NCI-H2171 treated with DMSO at 0.1 percent for 48 hours (cell line): ENCODE measurements around the gene RBL1.
A peak's percentile ranks its signal among the peaks of the same experiment; 100 is the strongest.
"Not testable (repeated sequence)": the region's sequence is repeated elsewhere in the genome, so short reads cannot be mapped to it uniquely, and the experiment has no call there.

Experiments
- DNase-seq: peaks from one replicate; lab custom pipeline; 2025; lab: John Stamatoyannopoulos, UW

The RBL1 gene

GRCh38 chr20:36992802-36993334 lies 102.9 kb downstream of the RBL1 start:
- peak; percentile 5 for DNase-seq

- DNase-seq = no peak
Measured at GRCh38 chr20:36991703-36992102, 104.1 kb downstream of the RBL1 start.

DNA sequence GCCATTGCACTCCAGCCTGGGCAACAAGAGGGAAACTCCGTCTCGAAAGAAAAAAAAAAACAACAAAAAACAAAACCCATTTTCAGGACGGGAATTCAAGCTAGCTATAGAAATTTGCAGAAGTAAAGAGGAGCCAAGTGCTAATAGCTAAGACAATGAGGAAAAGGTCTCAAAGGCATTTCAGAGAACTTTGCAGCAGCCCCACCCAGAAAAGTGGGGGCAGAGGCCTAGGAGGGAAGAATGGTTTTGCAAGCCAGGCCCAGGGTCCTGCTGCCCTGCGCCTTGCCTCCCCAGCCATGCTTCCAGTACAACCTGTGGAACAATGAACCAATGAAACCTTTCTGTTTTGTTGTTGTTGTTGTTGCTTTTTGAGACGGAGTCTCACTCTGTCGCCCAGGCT lies 106.0 kb downstream of the RBL1 start:
- no peak for DNase-seq

- peak; percentile 80 for DNase-seq
Measured at GRCh38 chr20:36988494-36988966, 107.3 kb downstream of the RBL1 start.

DNA sequence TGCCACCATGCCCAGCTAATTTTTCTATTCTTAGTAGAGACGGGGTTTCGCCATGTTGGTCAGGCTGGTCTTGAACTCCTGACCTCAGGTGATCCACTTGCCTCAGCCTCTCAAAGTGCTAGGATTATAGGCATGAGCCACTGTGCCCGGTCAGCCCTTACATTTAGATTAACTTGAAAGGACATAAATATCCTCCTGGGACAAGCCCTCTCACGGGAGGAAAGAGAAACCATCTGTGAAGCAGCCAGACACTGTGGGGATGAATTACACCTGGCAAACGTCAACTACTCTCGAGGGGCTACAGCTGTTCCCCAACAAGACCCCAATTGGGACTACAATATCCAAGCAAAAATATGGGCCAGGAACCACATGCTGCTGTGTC lies 111.5 kb downstream of the RBL1 start:
- peak; percentile 92 for DNase-seq

DNA sequence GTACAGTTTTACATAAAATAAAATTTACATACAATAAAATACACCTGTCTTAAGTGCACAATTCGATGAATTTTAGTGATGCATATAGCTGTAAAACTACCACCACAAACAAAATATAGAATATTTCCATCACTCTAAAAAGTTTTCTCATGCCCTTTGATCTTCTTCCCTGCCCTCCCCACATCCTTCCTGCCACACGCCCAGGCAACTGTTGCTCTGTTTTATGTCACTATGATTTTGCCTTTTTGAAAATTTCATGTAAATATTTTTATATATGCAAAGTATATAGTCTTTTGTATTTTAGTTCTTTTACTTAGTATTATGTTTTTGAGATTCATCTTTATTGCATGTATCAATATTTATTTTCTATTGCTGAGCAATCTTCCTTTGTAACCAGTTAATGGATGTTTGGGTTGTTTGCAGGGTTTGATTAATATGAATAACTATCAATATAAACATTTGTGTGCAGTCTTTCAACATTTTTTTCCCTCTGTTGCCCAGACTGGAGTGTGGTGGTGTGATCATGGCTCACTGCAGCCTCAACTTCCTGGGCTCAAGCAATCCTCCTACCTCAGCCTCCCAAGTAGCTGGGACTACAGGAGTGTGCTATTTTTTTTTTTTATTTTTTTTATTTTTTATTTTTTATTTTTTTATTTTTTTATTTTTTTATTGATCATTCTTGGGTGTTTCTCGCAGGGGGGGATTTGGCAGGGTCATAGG lies 120.5 kb downstream of the RBL1 start:
- DNase-seq = no peak

- no peak for DNase-seq
Measured at GRCh38 chr20:36974660-36975059, 121.1 kb downstream of the RBL1 start.

DNA sequence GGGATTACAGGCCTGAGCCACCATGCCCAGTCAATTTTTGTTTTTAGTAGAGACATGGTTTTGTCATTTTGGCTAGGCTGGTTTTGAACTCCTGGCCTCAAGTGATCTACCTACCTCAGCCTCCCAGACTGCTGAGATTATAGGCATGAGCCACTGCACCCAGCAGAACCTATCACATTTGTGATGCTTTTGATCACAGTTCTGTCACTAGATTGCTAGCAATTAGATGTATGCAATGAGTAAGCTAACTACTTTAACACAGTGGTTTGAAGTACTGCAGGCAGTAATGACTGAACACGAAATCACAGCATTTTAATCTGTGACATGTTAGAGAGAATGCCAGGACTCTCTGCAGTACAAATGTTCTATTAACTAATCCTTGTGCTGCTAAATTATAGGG lies 124.7 kb downstream of the RBL1 start:
- no peak for DNase-seq

DNA sequence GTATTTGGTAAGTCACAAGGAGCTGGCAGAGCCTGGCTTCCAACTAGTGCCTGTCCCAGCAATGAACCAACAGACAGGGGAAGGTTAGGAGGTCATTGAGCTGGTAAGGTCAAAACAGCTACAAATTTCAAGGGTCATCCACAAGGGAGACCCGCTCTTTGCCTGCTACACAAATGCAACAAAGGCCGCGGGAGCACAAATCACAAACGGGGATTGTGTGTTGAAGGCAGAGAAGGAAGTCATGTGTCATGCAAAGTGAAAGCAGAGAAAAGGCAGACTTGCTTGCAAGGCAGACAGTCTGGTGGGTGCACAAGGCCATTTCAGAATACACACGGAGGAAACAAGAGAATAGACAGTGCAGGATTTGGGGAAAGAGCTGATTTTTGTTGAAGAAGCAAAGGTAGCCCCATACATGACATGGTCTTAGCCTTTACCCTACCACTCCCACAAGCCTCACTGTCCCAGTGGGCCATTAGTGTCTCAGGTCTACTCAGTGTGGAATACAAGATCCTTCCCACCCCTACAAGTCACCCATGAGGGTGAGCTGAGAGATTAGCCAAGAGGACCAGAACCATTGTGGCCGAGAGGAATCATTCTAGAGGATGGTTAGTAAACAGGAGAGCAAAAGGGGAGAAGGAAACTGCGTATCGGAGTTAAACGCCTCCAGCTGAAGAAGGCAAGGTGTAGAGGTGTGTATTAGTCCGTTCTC lies 126.2 kb downstream of the RBL1 start:
- no peak for DNase-seq

DNA sequence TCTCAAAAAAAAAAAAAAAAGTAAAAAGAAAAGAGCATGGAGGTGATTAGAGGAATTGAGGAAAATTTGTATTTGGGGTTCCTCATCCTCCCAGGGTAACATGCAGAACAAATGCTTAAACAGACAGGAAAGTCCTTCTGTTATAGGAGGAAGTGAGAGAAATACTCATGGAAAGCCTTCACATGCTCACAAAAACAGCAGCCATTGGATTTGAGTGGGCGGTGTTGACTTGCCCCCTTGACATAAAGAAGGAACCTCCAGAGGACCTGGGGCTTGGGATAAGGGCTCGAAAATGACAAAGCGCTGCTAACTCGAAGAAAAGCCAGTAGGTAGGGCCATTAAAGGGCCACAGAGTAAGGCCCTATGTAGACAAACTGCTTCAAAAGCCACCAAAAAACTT lies 126.7 kb downstream of the RBL1 start:
- DNase-seq = no peak

DNA sequence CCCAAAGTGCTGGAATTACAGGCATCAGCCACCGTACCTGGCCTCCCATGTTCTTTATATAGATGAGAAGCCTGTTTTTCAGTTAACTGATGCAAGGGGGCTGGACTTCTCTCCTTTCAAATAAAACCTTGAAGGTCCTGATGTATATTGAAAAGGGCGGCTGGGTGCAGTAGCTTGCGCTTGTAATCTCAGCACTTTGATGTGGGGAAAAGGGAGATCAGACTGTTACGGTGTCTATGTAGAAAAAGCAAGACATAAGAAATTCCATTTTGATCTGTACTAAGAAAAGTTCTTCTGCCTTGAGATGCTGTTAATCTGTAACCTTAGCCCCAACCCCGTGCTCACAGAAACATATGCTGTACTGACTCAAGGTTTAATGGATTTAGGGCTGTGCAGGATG lies 128.2 kb downstream of the RBL1 start:
- DNase-seq = no peak

DNA sequence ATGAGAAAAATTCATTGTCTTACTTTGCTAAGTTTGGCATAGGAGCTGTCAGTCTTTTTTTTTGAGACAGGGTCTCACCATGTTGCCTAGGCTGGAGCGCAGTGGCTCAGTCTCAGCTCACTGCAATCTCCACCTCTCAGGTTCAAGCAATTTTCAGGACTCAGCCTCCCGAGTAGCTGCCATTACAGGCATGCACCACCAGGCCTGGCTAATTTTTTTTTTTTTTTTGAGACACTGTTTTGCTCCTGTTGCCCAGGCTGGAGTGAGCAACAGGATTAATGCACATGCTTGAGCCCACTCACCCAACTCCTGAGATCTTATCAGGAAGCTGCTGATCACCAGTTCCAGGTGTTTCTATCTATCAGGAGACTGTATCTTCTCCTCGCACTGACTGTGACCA lies 128.8 kb downstream of the RBL1 start:
- DNase-seq = not testable (repeated sequence)

DNA sequence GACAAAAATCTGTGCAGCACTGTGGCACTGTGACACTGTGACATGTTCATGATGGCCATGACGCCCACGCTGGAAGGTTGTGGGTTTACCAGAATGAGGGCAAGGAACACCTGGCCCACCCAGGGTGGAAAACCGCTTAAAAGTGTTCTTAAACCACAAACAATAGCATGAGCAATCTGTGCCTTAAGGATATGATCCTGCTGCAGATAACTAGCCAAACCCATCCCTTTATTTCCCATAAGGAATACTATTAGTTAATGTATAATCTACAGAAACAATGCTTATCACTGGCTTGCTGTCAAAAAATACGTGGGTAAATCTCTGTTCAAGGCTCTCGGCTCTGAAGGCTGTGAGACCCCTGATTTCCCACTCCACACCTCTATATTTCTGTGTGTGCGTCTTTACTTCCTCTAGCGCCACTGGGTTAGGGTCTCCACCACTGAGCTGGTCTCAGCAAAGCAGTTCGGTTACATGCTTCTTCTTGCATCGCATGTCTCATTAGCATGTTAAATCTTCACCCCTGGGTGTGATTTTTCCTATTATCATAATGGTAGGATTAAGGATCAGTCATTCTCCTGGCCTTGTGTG lies 133.3 kb downstream of the RBL1 start:
- DNase-seq = not testable (repeated sequence)

DNA sequence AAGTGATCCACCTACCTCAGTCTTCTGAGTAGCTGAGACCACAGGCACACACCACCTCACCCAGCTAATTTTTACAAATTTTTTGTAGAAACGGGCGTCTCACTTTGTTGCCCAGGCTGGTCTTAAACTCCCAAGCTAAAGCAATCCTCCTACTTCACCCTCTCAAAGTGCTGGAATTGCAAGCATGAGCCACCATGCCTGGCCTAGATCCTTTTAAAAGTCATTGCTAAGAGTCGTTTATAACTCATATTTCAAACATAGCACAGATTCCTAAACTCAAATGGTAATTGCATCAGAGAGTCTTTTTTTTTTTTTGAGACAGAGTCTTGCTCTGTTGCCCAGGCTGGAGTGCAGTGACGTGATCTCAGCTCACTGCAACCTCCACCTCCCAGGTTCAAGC lies 136.6 kb downstream of the RBL1 start:
- DNase-seq = no peak

- no peak for DNase-seq
Measured at GRCh38 chr20:36957875-36958667, 137.7 kb downstream of the RBL1 start.

DNA sequence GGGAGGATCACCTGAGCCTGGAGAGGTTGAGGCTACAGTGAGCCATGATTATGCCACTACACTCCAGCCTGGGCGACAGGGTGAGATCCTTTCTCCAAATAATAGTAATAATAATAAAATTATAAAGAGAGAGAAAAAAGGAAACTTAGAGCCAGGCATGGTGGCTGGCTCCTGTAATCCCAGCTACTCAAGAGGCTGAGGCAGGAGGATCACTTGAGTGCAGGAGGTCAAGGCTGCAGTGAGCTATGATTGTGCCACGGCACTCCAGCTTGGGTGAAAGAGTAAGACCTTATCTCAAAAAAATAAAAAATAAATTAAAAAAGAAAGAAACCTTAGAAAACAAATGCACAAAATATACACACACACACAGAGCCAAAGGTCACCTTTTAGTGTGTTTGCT lies 139.1 kb downstream of the RBL1 start:
- no peak for DNase-seq

- no peak for DNase-seq
Measured at GRCh38 chr20:36956016-36956415, 139.8 kb downstream of the RBL1 start.

GRCh38 chr20:36951979-36952738 lies 143.6 kb downstream of the RBL1 start:
- DNase-seq = no peak

DNA sequence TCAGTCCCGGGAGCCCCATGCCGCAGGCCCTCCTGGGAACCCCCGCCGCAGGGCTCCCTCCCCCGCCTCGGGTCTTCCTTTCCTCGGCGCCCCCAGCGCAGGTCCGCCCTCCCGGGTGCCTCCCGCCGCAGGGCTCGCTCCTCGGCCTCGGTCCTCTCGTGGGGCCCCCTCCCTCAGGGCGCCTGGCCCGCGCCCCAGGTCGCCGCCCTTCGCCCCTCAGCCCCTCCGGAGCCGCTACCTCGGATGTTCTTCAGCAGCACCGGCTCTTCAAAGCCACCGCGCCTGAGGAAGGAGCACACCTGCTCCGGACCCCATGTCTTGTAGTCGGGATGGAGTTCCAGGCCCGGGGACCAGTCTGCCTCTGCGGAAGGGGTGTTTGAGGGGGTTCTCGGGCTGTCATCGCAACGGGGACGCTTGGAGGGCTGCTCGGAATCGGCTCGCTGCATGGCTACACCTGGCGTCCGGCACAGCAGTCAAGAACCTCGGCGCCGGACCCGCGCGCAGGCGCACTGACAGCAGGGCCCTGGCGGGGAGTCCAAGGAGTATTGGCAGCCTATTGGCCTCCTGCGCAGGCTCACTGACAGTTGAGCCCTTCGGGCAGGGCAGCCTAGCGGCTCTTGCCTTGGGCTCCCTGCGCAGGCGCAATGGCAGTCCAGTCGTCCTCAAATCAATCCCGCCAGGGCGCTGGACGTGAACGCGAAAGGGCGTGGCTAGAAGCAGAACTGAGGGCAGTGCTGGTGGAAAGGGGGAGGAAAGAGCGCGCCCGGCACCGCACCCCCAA lies 144.4 kb downstream of the RBL1 start, which contains the start of gene SAMHD1:
SAMHD1 (minus strand) TSS at position 511 of the 781 bp plus-strand sequence; CDS start at position 446, 65 bp downstream.
- DNase-seq = peak; percentile 94

DNA sequence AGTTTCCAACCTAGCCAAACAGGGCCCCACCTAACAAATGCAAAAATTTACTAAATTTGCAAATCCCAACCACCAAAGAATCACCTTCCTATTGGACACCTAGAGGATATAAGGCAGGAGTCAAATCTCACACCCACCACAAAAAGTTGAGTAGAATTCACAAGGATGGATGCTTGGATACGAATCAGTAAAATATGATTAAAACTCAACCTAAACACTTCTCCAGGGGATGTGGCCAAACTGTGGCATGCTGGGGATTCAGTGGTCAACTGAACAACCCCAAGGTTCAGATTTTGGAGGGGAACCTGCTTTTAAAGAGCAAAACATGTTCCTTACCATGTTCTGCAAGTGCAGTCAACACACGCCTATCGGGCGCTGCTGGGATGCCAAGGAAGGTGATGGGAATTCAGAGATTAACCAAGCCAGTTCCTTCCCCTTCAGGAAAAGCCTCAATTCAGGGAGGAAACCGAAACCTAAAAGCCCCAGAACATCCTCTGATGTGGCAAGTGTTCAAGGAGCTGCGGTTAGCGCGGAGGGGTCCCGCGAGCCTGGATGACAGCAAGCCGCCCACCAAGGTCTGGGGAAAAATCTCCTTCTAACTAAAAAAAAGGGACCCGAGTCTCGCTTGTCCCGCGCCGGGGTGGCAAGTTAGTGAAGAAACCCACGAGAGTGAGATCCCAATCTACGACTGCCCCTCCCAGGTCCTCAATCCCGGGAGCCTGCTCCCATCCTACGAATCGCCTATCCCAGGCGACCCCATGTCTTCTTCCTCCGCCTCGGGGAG lies 145.2 kb downstream of the RBL1 start:
- DNase-seq = no peak
